ENCODE results near the gene ADIPOR2.
"Not testable (repeated sequence)": the region's sequence is repeated elsewhere in the genome, so short reads cannot be mapped to it uniquely, and the experiment has no call there.

The ADIPOR2 gene

DNA sequence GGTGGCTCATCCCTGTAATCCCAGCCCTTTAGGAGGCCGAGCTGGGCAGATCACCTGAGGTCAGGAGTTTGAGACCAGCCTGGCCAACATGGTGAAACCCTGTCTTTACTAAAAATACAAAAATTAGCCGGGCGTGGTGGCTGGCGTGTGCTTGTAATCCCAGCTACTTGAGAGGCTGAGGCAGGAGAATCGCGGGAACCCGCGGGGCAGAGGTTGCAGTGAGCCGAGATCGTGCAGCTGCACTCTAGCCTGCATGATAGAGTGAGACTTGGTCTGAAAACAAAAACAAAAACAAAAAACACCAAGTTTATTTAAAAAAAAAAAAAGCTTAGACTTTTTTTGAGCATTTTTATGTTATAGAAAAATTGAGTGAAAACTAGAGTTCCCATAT is 40.8 kb downstream of the ADIPOR2 start:
- DNase-seq = not testable (repeated sequence)

DNA sequence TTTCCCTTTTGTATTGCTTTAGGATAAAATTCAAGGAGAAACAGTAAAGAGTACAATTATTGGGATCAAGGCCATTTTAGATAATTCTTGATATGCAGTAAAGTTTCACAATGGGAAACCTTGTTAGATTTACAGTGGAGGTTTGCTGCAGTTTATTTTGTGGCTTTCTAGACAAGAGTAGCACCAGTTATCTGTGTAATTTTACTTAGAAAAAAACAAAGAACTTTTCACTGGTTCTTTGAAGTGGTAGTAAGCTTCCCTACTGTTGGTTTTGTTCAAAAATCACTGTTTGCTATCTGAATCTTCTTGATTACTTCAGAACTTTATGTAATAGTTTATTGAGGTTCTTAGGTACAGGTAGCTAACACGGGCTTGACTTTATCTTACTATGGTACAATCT is 42.0 kb downstream of the ADIPOR2 start:
- DNase-seq = no peak

DNA sequence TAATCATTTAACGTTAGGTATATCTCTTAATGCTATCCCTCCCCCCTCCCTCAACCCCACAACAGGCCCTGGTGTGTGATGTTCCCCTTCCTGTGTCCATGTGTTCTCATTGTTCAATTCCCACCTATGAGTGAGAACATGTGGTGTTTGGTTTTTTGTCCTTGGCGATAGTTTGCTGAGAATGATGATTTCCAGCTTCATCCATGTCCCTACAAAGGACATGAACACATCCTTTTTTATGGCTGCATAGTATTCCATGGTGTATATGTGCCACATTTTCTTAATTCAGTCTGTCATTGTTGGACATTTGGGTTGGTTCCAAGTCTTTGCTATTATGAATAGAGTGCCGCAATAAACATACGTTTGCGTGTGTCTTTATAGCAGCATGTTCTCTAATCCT is 42.8 kb downstream of the ADIPOR2 start:
- not testable (repeated sequence) for DNase-seq

DNA sequence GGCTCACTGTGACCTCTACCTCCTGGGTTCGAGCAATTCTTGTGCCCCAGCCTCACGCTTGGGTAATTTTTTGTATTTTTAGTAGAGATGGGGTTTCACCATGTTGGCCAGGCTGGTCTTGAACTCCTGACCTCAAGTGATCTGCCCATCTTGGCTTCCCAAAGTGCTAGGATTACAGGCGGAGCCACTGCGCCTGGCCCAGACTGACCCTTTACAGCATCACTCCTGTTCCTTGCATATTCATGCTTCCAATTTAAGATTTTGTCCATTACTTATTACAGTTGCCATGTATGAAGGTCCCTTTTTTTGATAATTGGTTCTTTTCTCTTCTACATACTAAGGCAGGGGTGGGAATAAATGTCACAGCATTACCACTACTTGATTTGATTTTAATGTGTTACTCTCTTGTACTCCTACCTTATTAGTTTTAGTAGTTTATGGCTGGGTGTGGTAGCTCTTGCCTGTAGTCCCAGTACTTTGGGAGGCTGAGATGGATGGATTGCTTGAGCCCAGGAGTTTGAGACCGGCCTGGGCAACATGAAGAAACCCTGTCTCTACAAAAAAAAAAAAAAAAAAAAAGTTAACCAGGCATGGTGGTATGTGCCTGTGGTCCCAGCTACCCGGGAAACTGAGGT is 46.9 kb downstream of the ADIPOR2 start:
- no peak for DNase-seq

DNA sequence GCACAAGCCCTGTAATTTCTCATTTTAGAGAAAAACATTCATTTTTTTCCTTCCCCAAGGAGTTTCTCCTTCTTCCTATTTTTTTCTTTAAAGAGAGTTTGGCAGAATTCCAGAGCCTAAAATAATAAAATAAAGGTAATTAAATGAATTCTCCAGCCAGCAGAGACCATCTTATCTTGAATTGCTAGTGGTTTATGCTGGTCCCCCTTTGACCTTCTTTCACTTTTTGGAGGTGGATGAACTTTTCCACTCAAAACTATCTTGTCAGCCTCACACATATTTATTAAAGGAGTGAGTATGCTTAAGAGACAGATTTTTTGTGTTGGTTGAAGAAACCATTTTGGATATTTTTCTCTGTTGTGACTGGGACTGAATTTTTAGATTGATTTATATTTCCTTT is 47.6 kb downstream of the ADIPOR2 start:
- no peak for DNase-seq

DNA sequence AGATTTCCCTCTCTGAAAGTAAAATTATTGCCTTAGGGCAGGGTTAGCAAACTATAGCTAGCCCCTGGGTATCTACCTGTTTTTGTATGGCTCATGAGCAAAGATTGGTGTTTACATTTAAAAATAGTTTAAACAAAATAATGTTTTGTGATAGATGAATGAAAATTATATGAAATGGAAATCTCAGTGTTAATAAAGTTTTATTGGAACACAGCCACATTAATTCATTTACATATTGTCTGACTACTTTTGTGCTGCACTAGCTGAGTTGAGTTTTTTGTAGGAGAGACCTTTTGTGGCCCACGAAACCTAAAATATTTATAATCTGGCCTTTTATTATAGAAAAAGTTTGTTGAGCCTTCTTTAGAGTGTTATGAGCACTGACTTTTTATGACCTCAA is 48.5 kb downstream of the ADIPOR2 start:
- DNase-seq = no peak

DNA sequence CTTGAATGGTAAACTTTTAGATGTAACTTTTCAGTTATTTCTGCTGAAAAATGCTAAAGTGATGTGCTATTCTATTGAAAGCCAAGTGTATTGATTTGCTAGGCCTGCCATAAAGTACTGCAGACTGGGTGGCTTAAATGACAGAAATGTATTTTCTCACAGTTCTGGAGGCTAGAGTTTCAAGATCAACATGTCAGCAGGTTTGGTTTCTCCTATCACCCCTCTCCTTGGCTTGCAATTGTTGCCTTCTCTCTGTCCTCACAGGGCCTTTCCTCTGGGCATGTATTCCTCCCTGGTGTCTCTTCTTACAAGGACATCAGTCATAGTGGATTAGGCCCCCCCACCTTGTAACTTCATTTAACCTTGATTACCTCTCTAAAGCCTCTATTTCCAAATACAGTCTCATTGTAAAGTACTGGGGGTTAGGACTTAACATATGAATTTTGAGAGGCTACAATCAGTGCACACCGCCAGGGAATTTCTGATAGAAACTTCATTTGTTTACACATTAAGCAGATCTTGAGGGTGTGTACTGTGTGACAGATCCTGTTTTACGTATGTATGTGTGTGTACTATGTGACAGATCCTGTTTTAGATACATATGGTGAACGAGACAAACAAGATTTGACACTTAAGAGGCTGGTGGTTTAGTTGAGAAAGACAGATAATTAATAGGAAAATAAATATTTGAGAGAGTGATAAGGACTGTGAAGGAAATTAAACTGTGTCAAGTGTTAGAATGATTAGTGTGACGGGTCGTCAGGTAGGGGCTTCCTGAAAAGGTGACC is 49.5 kb downstream of the ADIPOR2 start:
- DNase-seq = no peak

DNA sequence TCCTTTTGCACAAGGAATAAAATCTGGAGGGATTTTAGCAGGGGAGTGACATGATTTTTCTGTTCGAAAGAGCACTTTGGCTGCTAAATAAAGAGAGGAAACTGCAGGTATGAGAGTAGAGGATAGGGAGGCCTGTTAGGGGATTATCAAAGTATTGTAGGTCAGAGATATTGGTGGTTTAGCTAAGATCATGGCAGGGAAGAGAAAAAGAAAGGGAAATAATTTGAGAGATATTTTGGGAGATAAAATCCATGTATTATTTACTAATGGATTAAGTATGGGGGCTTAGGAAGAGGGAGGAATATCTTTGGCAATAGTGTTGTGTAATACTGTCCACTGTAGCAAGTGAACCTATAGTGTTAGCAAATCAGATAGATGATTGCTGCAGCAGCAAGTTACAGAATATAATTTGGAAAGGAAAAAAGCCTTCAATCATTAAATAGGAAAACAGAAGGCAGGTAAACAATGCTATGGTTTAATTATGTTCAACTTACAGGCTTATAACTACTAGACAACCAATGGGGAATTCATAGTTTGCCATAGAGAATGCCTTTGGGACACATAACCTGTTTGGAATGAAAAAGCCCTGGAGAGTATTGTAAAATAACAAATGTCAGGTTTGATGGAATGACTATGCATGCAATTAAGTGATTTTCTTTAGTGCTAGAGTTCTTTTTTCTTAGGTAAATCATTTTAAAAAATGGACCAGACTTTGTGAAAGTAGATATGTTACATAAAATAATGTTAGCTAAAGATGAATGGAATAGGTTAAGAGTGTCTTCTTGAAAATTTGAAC is 50.5 kb downstream of the ADIPOR2 start:
- DNase-seq = no peak

DNA sequence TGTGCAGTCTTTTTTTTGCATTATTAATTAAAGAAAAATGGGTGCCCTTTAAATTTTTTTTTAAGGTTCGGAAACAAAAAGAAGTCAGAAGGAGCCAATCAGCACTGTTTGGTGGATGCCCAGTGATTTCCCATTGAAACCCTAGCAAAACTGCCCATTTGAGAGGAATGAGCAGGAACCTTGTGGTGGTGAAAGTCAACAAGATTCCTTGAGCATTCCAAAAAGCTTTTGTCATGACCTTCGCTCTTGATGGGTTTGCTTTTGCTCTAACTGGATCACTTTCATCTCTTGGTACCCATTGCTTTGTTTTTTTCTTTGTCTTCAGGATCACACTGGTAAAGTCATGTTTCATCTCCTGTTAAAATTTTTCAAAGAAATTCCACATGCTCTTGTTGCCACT is 54.1 kb downstream of the ADIPOR2 start:
- DNase-seq = no peak

DNA sequence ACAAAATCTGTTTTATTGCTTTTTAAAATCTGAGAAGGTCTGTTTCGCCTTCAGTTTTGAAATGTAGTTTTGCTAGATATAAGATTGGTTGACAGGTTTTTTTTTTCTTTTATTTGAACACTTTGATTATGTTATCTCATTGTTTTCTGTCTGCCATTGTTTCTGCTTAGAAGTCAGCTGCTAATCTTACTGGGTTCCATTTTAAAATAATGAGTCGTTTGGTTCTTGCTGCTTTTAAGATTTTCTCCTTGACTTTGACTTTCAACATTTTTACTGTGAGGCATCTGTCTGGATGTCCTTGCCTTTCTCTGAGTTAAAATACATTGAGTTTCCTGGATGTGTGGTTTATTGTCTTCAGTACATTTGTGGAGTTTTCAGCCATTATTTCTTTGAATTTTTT is 56.7 kb downstream of the ADIPOR2 start:
- no peak for DNase-seq

DNA sequence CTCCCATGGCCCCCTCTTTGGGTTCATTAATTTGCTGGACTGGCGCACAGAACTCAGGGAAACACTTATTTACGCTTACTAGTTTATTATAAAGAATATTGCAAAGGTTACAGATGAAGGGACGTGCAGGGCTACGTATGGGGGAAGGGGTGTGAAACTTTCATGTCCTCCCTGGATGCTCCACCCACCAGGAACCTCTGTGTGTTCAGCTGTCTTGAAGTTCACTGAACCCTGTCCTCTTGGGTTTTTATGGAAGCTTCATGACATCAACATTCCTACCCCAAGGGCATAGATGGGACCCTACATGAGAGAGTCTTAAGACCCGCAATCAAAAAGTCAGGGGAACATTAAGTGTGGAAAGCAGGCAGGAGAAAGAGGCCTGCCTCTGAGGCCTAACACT is 58.1 kb downstream of the ADIPOR2 start:
- no peak for DNase-seq

DNA sequence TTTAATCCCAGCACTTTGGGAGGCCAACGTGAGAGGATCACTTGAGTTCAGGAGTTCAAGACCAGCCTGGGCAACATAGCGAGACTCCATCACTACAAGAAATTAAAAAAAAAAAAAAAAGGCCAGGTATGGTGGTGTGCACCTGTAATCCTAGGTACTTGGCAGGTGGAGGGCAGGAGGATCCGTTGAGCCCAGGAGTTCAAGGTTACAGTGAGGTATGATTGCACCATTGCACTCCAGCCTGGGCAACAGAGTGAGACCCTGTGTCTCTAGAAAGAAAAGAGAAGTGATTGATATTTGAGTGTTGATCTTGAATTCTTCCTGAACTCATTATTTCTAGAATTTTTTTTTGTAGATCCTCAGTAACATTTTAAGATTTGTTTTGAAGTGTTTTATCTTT is 59.4 kb downstream of the ADIPOR2 start:
- DNase-seq = no peak

DNA sequence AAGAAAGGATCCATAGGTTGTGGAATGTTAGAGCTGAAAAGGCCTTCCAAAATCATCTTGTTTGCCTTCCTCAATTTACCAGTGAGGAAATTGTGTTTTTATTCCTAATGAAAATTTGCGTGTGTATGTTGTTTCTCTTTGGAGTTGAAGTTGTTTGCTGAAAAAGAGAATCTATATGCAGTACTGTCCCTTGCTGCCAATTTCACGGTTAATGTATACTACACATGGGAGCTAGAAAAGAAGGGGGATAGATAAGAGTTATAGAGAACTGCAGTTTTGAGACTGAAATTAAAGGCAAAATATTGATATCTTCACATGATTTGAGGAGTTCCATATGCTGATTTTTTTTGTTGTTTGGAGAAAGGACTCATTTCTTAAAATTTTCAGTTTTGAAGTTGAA is 67.5 kb downstream of the ADIPOR2 start:
- DNase-seq = no peak

DNA sequence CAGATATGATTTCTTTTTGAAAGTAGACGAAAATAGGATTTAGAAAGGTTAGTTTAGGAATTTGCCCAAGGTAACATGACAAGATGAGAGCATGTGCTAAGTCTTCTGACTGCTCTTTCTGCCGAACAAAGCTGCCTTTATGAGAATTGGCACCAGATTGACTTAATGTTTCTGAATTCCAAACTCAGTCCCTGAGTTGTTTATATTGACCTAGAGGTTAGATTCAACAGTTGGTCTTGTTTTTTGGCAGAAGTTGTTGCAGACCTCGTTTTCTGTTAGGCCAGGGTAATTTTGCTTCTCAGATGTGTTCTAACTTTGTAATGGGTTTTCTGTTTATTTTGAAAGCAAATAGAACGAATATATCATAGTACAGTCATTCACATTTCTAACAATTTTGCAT is 68.0 kb downstream of the ADIPOR2 start:
- DNase-seq = peak in 5 of 56 donors; percentile 3 to 32 (median 20)

DNA sequence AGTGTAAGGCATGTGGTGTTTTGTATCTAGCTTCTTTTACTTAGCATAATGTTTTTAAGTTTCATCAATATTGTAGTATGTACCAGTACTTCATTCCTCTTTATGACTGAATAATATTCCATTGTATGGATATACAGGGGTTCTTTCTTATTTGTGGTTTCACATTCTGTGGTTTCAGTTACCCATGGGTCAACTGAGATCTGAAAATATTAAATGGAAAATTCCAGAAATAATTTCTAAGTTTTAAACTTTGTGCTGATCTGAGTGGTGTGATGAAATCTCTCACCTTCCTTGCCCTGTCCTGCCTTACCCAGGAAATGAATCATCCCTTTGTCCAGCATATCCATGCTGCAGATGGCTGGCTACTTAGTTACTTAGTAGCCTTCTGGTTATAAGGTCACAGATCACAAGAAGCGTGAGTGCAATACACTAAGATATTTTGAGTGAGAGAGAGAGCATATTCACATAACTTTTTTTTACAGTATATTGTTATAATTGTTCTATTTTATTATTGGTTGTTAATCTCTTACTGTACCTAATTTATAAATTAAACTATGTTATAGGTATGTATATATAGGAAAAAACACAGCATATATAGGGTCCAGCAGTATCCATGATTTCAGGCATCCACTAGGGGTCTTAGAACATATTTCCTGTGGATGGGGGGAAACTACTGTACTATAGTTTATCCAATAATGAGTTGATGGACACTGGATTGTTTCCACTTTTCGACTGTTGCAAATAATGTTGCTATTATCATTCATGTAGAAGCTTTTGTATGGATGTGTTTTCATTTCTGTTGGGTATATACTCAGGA is 69.9 kb downstream of the ADIPOR2 start:
- no peak for DNase-seq

DNA sequence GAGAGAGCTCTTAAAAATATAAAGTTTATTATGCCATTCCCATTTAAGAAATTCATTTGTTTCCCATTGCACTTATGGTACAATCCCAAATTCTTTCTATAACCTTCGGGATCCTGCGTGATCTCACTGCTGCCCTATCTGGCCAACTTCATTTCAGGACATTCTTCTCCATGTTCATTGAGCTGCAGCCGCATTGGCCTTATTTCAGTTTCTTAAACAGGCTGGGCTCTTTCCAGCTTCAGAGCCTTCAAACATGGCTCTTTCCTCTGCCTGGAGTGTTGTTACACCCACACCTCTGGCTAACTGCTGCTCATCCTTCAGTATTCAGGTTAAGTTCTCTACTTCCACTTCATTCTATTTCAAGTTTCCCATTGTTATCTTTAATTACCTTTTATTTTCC is 71.0 kb downstream of the ADIPOR2 start:
- DNase-seq = no peak

DNA sequence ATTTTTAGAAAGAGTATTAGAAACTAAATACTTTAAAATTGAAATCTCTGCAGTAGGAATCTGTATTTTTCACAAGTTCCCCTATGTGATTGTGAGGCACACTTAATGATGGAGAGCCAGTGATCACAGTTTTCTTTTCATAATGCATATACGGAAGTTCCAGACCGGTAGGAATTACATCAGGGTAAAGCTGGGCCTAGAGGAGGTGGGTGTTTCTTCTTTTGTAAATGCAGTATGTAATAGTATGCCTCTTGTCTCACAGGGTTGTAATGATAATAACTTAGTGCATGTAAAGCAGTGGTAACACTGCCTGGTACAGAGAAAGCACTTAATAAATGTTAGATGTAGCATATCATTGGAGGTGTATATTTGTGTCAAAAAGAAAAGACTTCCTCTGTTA is 72.3 kb downstream of the ADIPOR2 start:
- no peak for DNase-seq

DNA sequence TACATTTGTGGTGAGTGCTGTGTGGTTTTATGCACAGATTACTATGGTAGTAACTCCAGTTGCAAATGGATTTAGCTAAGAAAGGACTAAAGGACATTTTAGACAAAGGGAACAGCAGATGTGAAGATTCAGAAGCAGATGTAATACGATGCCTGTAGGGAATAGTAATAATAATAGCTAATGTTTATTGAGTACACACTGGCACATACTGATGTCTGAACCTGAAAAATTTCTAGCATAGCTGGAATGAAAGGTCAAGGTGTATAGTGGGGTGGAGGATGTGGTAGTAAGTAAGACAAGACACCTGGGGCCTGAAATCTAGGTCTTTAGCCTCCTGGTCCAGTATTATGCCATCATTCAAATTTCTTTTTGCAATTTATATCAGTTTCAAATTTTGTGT is 75.2 kb downstream of the ADIPOR2 start:
- no peak for DNase-seq

DNA sequence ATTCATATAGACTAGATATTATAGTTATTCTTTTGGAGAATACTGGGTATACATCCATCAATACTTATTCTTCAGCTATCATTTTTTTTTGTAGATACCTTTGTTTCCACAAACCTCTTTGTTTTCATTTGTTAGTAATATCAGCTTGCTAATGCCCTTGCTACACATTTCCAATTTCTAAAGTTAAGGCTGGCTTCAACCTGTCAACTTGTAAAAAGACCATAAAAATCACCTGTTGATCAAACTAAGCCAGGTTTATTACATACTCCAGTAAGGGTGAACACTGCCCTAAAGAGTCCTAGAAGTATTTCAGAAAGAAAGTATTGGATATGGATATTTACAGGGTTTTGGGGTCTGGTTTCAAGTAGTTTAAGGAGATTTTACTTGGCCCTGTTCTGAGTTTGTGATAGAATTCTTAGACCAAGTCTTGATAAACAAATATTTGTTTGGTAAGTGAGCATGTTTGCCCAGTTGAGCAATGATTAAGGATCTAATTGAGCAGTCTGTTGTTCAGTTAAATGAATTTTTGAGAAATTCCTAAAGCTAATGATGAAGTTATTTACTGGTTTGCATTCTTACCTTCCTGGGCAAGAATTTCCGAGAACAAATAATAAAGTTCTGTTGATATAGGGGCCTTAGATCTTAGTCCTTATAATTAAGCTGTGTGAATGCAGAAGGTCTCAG is 76.7 kb downstream of the ADIPOR2 start:
- no peak for DNase-seq

DNA sequence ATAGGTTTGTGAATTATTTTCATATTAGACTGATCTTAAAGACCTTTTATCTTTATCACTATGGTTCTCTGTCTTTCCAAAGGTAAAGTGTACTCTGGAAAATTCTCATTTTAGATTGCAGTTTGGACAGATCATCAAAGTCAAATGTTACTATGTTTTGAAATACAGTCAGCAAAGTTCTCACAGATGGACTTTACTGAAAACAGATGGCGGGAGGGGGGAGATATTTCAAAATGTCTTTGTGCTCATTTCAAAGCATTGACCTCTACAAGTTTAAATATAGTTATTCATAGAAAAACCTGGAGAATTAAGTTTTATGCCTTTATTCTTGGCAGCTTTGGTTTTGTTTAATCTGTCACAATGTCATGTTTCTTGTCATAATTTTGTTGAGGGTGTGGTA is 77.7 kb downstream of the ADIPOR2 start:
- no peak for DNase-seq
